ENCODE measurements around the gene CNNM3. TPM values are rescaled to one million over a fixed set of nuclear protein-coding genes. Genes with fewer than 3 reads are reported as not detected.

Gene CNNM3
- total RNA-seq, 1 donor from 2014 or later = 5.6 TPM

- Mint-ChIP-seq H3K27ac (ENCODE audit: unreplicated experiment) (no peak overlapping the region), H3K27me3 (ENCODE audit: low read depth, unreplicated experiment) (no peaks in the 10 kb centered on the region), H3K9me3 (ENCODE audit: unreplicated experiment) (no peaks in the 10 kb centered on the region), H3K4me3 (ENCODE audit: unreplicated experiment) (no peak overlapping the region), H3K4me1 (ENCODE audit: low read depth, unreplicated experiment) (peaks cover 12% of the 10 kb centered on the region), H3K36me3 (ENCODE audit: low read depth, unreplicated experiment) (peaks cover 5% of the 10 kb centered on the region)
- Histone ChIP-seq H2AFZ (ENCODE audit: low read depth, low read length) (no peak overlapping the region), H3K36me3 (ENCODE audit: insufficient read depth, low read length) (peaks cover 30% of the 10 kb centered on the region), H3K4me1 (ENCODE audit: insufficient read depth, low read length) (peaks cover 24% of the 10 kb centered on the region), H3K9me3 (ENCODE audit: insufficient read depth, low read depth, low read length) (no peaks in the 10 kb centered on the region), H4K20me1 (ENCODE audit: insufficient read depth, low read length) (peaks cover 80% of the 10 kb centered on the region), H3K4me3 (ENCODE audit: insufficient read depth, low read depth, low read length) (no peak overlapping the region), H3K27me3 (ENCODE audit: insufficient read depth, low read length) (no peaks in the 10 kb centered on the region), H3K9ac (ENCODE audit: low read length) (no peak overlapping the region), H3K27ac (ENCODE audit: low read depth, low read length) (no peak overlapping the region), H3K4me2 (ENCODE audit: low read length) (no peak overlapping the region), H3K79me2 (ENCODE audit: insufficient read depth, low read length) (peaks cover 47% of the 10 kb centered on the region)
- DNase-seq (ENCODE audit: low read depth) (no peak), FAIRE-seq (no peak)
- no peak for TF ChIP-seq CTCF (IDR thresholded peaks at IDR 0.05; ENCODE audit: insufficient read depth, low read depth, low read length)
- no peak for TF ChIP-seq EZH2 (IDR thresholded peaks at IDR 0.05; ENCODE audit: insufficient read depth, low read length)
These were observed 47.7 kb downstream of the CNNM3 start for GRCh38 chr2:96863575-96864342.

- peaks cover 30% of the 10 kb centered on the region for H3K36me3 ChIP-seq (ENCODE audit: insufficient read depth, low read length)
- no peaks in the 10 kb centered on the region for H3K27me3 Mint-ChIP-seq (ENCODE audit: low read depth, unreplicated experiment)
- no peak overlapping the region for H3K4me2 ChIP-seq (ENCODE audit: low read length)
- no peak overlapping the region for H3K9ac ChIP-seq (ENCODE audit: low read length)
- H3K79me2 ChIP-seq (ENCODE audit: insufficient read depth, low read length) = peaks cover 48% of the 10 kb centered on the region
- FAIRE-seq (no peak), DNase-seq (ENCODE audit: low read depth) (no peak)
- no peak overlapping the region for H3K4me3 ChIP-seq (ENCODE audit: insufficient read depth, low read depth, low read length)
- peaks cover 73% of the 10 kb centered on the region for H4K20me1 ChIP-seq (ENCODE audit: insufficient read depth, low read length)
- peaks cover 19% of the 10 kb centered on the region for H3K4me1 ChIP-seq (ENCODE audit: insufficient read depth, low read length)
- TF ChIP-seq CTCF (IDR thresholded peaks at IDR 0.05; ENCODE audit: insufficient read depth, low read depth, low read length) = no peak
- no peak for TF ChIP-seq EZH2 (IDR thresholded peaks at IDR 0.05; ENCODE audit: insufficient read depth, low read length)
- H3K4me1 Mint-ChIP-seq (ENCODE audit: low read depth, unreplicated experiment) = peaks cover 6% of the 10 kb centered on the region
- H3K4me3 Mint-ChIP-seq (ENCODE audit: unreplicated experiment) = no peak overlapping the region
- no peak overlapping the region for H2AFZ ChIP-seq (ENCODE audit: low read depth, low read length)
- no peak overlapping the region for H3K27ac ChIP-seq (ENCODE audit: low read depth, low read length)
- no peaks in the 10 kb centered on the region for H3K9me3 ChIP-seq (ENCODE audit: insufficient read depth, low read depth, low read length)
- no peaks in the 10 kb centered on the region for H3K27me3 ChIP-seq (ENCODE audit: insufficient read depth, low read length)
- H3K27ac Mint-ChIP-seq (ENCODE audit: unreplicated experiment) = no peak overlapping the region
- H3K36me3 Mint-ChIP-seq (ENCODE audit: low read depth, unreplicated experiment) = peaks cover 5% of the 10 kb centered on the region
- H3K9me3 Mint-ChIP-seq (ENCODE audit: unreplicated experiment) = no peaks in the 10 kb centered on the region
These were observed 48.4 kb downstream of the CNNM3 start for GRCh38 chr2:96864343-96865091.

Measured in astrocyte (in vitro differentiated cells and primary cell).